ENCODE results near the gene DEF6.

Gene DEF6

DNA sequence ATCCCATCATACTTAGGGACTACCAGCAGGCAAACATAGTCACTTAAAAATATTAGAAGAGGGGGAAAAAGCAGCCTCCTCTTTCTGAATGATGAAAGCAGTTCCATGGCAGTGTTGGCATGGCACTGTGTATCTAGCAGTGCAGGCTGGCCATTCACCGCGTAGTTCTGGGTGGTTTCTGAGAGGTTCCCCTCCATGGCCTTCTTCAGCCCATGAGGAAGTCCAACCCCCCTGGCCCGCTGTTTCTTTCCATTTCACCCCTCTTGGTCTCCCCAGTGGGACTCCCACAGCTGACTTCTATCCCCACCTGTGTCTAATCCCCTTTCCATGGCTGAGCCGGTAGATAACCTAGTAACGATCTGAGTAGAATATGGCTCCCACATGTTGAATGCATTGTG, 61.7 kb downstream of the DEF6 start:
- Histone ChIP-seq H2BK12ac (ENCODE audit: low read length) (no peak overlapping the region), H3K4me2 (ENCODE audit: insufficient read depth, low read length, poor library complexity, severe bottlenecking) (no peak overlapping the region), H3K36me3 (replicated peaks in 1 of 2; ENCODE audit: control insufficient read depth in 2 of 2, insufficient read depth in 2 of 2, low read length in 2 of 2) (peaks cover 6 to 29% of the 10 kb centered on the region in 2 donors), H3K14ac (ENCODE audit: low read length) (no peak overlapping the region), H3K9me3 (replicated peaks in 1 of 2; ENCODE audit: control insufficient read depth in 2 of 2, insufficient read depth in 1 of 2, low read depth in 1 of 2, low read length in 2 of 2) (no peaks in the 10 kb centered on the region), H2BK5ac (ENCODE audit: low read length) (no peak overlapping the region), H2AFZ (ENCODE audit: low read length) (no peak overlapping the region), H2BK15ac (ENCODE audit: low read length) (no peak overlapping the region), H2BK120ac (ENCODE audit: low read depth, low read length) (no peak overlapping the region), H4K8ac (ENCODE audit: low read depth, low read length) (no peak overlapping the region), H2AK5ac (ENCODE audit: low read depth, low read length) (no peak overlapping the region), H3K9ac (ENCODE audit: low read depth, low read length, poor library complexity) (no peak overlapping the region), H3K23ac (ENCODE audit: low read depth, low read length, poor library complexity) (no peak overlapping the region), H4K91ac (ENCODE audit: low read depth, low read length, poor library complexity) (no peak overlapping the region), H3K4ac (ENCODE audit: low read length) (no peak overlapping the region), H3K4me3 (ENCODE audit: low read length in 2 of 2) (no peak overlapping the region), H3K18ac (ENCODE audit: low read length) (no peak overlapping the region), H3K27ac (replicated peaks; ENCODE audit: low read length) (no peak overlapping the region), H3K27me3 (ENCODE audit: control insufficient read depth in 3 of 3, insufficient read depth in 3 of 3, low read depth in 1 of 3, low read length in 3 of 3) (no peaks in the 10 kb centered on the region), H3K79me1 (ENCODE audit: low read depth, low read length) (peaks cover 2% of the 10 kb centered on the region), H3K4me1 (ENCODE audit: control insufficient read depth in 2 of 2, insufficient read depth in 1 of 2, low read depth in 1 of 2, low read length in 2 of 2) (peaks cover 0 to 10% of the 10 kb centered on the region in 2 donors)
- DNase-seq (ENCODE audit: low spot score) = no peak
- WGBS, 2 donors (ENCODE audit: extremely low coverage in 2 of 2, insufficient read length in 2 of 2, insufficient replicate concordance in 1 of 2) = no CpG with 5 or more reads among the region's 5 CpGs

- Histone ChIP-seq H2AK5ac (ENCODE audit: low read depth, low read length) (no peak overlapping the region), H3K27ac (replicated peaks; ENCODE audit: low read length) (no peak overlapping the region), H3K27me3 (ENCODE audit: control insufficient read depth in 3 of 3, insufficient read depth in 3 of 3, low read depth in 1 of 3, low read length in 3 of 3) (no peaks in the 10 kb centered on the region), H4K8ac (ENCODE audit: low read depth, low read length) (no peak overlapping the region), H2BK15ac (ENCODE audit: low read length) (no peak overlapping the region), H3K9ac (ENCODE audit: low read depth, low read length, poor library complexity) (no peak overlapping the region), H3K23ac (ENCODE audit: low read depth, low read length, poor library complexity) (no peak overlapping the region), H3K4me3 (ENCODE audit: low read length in 2 of 2) (no peak overlapping the region), H4K91ac (ENCODE audit: low read depth, low read length, poor library complexity) (no peak overlapping the region), H3K36me3 (replicated peaks in 1 of 2; ENCODE audit: control insufficient read depth in 2 of 2, insufficient read depth in 2 of 2, low read length in 2 of 2) (peaks cover 6 to 24% of the 10 kb centered on the region in 2 donors), H2BK12ac (ENCODE audit: low read length) (no peak overlapping the region), H2AFZ (ENCODE audit: low read length) (no peak overlapping the region), H3K9me3 (replicated peaks in 1 of 2; ENCODE audit: control insufficient read depth in 2 of 2, insufficient read depth in 1 of 2, low read depth in 1 of 2, low read length in 2 of 2) (no peaks in the 10 kb centered on the region), H3K14ac (ENCODE audit: low read length) (no peak overlapping the region), H2BK120ac (ENCODE audit: low read depth, low read length) (no peak overlapping the region), H3K4me1 (ENCODE audit: control insufficient read depth in 2 of 2, insufficient read depth in 1 of 2, low read depth in 1 of 2, low read length in 2 of 2) (peaks cover 0 to 10% of the 10 kb centered on the region in 2 donors), H3K18ac (ENCODE audit: low read length) (no peak overlapping the region), H3K4me2 (ENCODE audit: insufficient read depth, low read length, poor library complexity, severe bottlenecking) (no peak overlapping the region), H3K79me1 (ENCODE audit: low read depth, low read length) (peaks cover 2% of the 10 kb centered on the region), H3K4ac (ENCODE audit: low read length) (no peak overlapping the region), H2BK5ac (ENCODE audit: low read length) (no peak overlapping the region)
- DNase-seq (ENCODE audit: low spot score) = no peak
- WGBS, 2 donors (ENCODE audit: extremely low coverage in 2 of 2, insufficient read length in 2 of 2, insufficient replicate concordance in 1 of 2) = no CpG with 5 or more reads among the region's 2 CpGs
These were observed 62.2 kb downstream of the DEF6 start for GRCh38 chr6:35359744-35360348.

DNA sequence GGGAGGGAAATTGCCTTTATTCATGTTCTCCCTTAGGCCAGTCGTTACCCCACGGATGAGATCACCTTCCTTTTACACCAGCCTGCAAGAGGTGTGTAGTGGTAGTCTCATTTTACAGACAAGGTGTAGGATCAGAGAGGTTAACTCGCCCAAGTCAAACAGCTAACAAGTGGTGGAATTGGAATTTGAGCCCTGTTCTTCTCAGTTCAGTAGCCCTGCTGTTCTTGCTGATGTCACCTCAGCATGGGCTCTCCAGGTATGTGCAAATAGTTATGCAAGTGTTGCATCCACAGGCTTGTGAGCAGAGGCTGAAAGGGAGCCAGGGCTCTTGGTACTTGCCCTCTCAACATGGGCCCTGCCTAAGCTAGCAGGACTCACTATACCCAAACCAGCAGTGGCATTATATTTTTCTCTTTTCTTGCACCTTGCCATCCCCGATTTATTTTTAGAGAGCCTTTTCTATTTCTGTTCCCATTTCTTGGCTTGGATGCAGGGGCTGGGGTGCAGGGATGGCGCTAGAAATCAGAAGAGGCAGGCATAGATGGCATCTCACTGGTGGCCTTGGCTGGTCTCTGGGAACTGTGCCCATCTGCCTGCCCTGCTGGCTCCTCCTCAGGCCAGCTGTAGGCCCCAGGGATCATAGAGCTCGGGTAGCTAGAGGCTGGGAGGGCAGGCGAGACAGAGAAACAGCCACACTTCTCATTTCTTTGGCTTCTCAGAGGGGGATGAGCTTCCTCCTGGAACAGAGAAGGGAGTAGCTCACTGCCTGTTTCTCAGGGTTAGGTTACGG, 62.9 kb downstream of the DEF6 start:
- Histone ChIP-seq H3K9me3 (replicated peaks in 1 of 2; ENCODE audit: control insufficient read depth in 2 of 2, insufficient read depth in 1 of 2, low read depth in 1 of 2, low read length in 2 of 2) (no peaks in the 10 kb centered on the region), H3K79me1 (ENCODE audit: low read depth, low read length) (peaks cover 2% of the 10 kb centered on the region), H3K4me1 (ENCODE audit: control insufficient read depth in 2 of 2, insufficient read depth in 1 of 2, low read depth in 1 of 2, low read length in 2 of 2) (peaks cover 0 to 10% of the 10 kb centered on the region in 2 donors), H3K4me2 (ENCODE audit: insufficient read depth, low read length, poor library complexity, severe bottlenecking) (no peak overlapping the region), H3K27me3 (ENCODE audit: control insufficient read depth in 3 of 3, insufficient read depth in 3 of 3, low read depth in 1 of 3, low read length in 3 of 3) (no peaks in the 10 kb centered on the region), H3K4me3 (ENCODE audit: low read length in 2 of 2) (no peak overlapping the region), H4K91ac (ENCODE audit: low read depth, low read length, poor library complexity) (no peak overlapping the region), H3K14ac (ENCODE audit: low read length) (no peak overlapping the region), H2BK5ac (ENCODE audit: low read length) (no peak overlapping the region), H2BK15ac (ENCODE audit: low read length) (no peak overlapping the region), H2AK5ac (ENCODE audit: low read depth, low read length) (no peak overlapping the region), H4K8ac (ENCODE audit: low read depth, low read length) (no peak overlapping the region), H3K9ac (ENCODE audit: low read depth, low read length, poor library complexity) (no peak overlapping the region), H2BK12ac (ENCODE audit: low read length) (no peak overlapping the region), H2BK120ac (ENCODE audit: low read depth, low read length) (no peak overlapping the region), H3K18ac (ENCODE audit: low read length) (peak overlapping the region; percentile 15), H2AFZ (ENCODE audit: low read length) (no peak overlapping the region), H3K4ac (ENCODE audit: low read length) (no peak overlapping the region), H3K36me3 (replicated peaks in 1 of 2; ENCODE audit: control insufficient read depth in 2 of 2, insufficient read depth in 2 of 2, low read length in 2 of 2) (peaks cover 6 to 20% of the 10 kb centered on the region in 2 donors), H3K23ac (ENCODE audit: low read depth, low read length, poor library complexity) (no peak overlapping the region), H3K27ac (replicated peaks; ENCODE audit: low read length) (no peak overlapping the region)
- no peak for DNase-seq (ENCODE audit: low spot score)
- no CpG with 5 or more reads among the region's 8 CpGs for WGBS, 2 donors (ENCODE audit: extremely low coverage in 2 of 2, insufficient read length in 2 of 2, insufficient replicate concordance in 1 of 2)

DNA sequence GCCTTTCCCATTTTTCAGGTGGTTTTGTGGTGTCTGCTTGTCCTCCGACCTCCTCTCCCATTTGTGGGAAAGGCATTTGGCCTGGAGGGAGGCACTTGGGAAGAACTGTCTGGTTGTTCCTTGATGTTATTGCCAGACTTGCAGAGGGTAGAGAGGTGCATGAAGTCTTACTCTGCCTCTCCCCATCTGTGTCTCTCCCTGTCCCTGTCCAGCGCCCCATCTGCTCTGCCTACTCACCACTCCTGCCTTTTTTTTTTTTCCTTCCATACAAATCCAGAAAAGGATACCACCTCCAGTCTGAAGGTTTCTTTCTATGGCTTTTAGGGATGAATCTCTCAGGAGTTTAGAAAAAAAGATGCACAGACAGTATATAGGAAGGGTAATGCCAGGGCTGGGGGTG, 64.6 kb downstream of the DEF6 start:
- no peak overlapping the region for H4K91ac ChIP-seq (ENCODE audit: low read depth, low read length, poor library complexity)
- no peaks in the 10 kb centered on the region for H3K9me3 ChIP-seq (replicated peaks in 1 of 2; ENCODE audit: control insufficient read depth in 2 of 2, insufficient read depth in 1 of 2, low read depth in 1 of 2, low read length in 2 of 2)
- H3K4me1 ChIP-seq (ENCODE audit: control insufficient read depth in 2 of 2, insufficient read depth in 1 of 2, low read depth in 1 of 2, low read length in 2 of 2) = peaks cover 0 to 10% of the 10 kb centered on the region in 2 donors
- H3K79me1 ChIP-seq (ENCODE audit: low read depth, low read length) = peaks cover 2% of the 10 kb centered on the region
- no peak overlapping the region for H2BK5ac ChIP-seq (ENCODE audit: low read length)
- no peak overlapping the region for H3K23ac ChIP-seq (ENCODE audit: low read depth, low read length, poor library complexity)
- no peak for DNase-seq (ENCODE audit: low spot score)
- H3K27ac ChIP-seq (replicated peaks; ENCODE audit: low read length) = no peak overlapping the region
- no peak overlapping the region for H2AFZ ChIP-seq (ENCODE audit: low read length)
- WGBS, 2 donors (ENCODE audit: extremely low coverage in 2 of 2, insufficient read length in 2 of 2, insufficient replicate concordance in 1 of 2) = no CpG with 5 or more reads among the region's 2 CpGs
- peak overlapping the region; percentile 6 for H2AK5ac ChIP-seq (ENCODE audit: low read depth, low read length)
- no peak overlapping the region for H3K9ac ChIP-seq (ENCODE audit: low read depth, low read length, poor library complexity)
- H2BK12ac ChIP-seq (ENCODE audit: low read length) = no peak overlapping the region
- H3K4ac ChIP-seq (ENCODE audit: low read length) = no peak overlapping the region
- no peak overlapping the region for H2BK15ac ChIP-seq (ENCODE audit: low read length)
- no peak overlapping the region for H4K8ac ChIP-seq (ENCODE audit: low read depth, low read length)
- H3K18ac ChIP-seq (ENCODE audit: low read length) = no peak overlapping the region
- H3K36me3 ChIP-seq (replicated peaks in 1 of 2; ENCODE audit: control insufficient read depth in 2 of 2, insufficient read depth in 2 of 2, low read length in 2 of 2) = peaks cover under 1 to 6% of the 10 kb centered on the region in 2 donors
- H3K14ac ChIP-seq (ENCODE audit: low read length) = no peak overlapping the region
- H2BK120ac ChIP-seq (ENCODE audit: low read depth, low read length) = no peak overlapping the region
- no peak overlapping the region for H3K4me3 ChIP-seq (ENCODE audit: low read length in 2 of 2)
- H3K4me2 ChIP-seq (ENCODE audit: insufficient read depth, low read length, poor library complexity, severe bottlenecking) = no peak overlapping the region
- H3K27me3 ChIP-seq (ENCODE audit: control insufficient read depth in 3 of 3, insufficient read depth in 3 of 3, low read depth in 1 of 3, low read length in 3 of 3) = no peaks in the 10 kb centered on the region
